Measurements from ENCODE around the gene PAMR1. TPM values are rescaled to one million over a fixed set of nuclear protein-coding genes. Genes with fewer than 3 reads are reported as not detected.
A peak's percentile ranks its signal among the peaks of the same experiment; 100 is the strongest.

PAMR1 gene
- total RNA-seq, 6 experiments from 2014 or later: 2.0 to 4.2 (median 2.8) TPM

GRCh38 chr11:35536470-35536869 lies 11.1 kb upstream of the PAMR1 start:
- intact Hi-C loops (cut with DNase I): no loop called here
- TF ChIP-seq CTCF (IDR thresholded peaks at IDR 0.05) (no peak), POLR2A (IDR thresholded peaks at IDR 0.05) (no peak)
- Histone ChIP-seq H3K9me3 (no peaks in the 10 kb centered on the region), H3K36me3 (no peaks in the 10 kb centered on the region), H3K4me1 (no peaks in the 10 kb centered on the region), H3K27me3 (no peaks in the 10 kb centered on the region), H3K27ac (no peak overlapping the region), H3K4me3 (no peak overlapping the region)
- DNase-seq: no peak
- ATAC-seq: no peak
- 63% methylated on average over 2 of the region's 7 CpGs for WGBS (ENCODE audit: insufficient coverage, low coverage, low lambda C conversion rate, missing lambda C conversion rate)

GRCh38 chr11:35531246-35531645 lies 5.8 kb upstream of the PAMR1 start:
- no peak for DNase-seq
- ATAC-seq: no peak
- intact Hi-C loops (cut with DNase I): no loop called here
- H3K36me3 ChIP-seq: no peaks in the 10 kb centered on the region
- H3K4me1 ChIP-seq: no peaks in the 10 kb centered on the region
- no peak overlapping the region for H3K4me3 ChIP-seq
- TF ChIP-seq CTCF (IDR thresholded peaks at IDR 0.05): no peak
- TF ChIP-seq POLR2A (IDR thresholded peaks at IDR 0.05): no peak
- 9% methylated on average over 1 of the region's 1 CpG for WGBS (ENCODE audit: insufficient coverage, low coverage, low lambda C conversion rate, missing lambda C conversion rate)
- H3K9me3 ChIP-seq: no peaks in the 10 kb centered on the region
- H3K27me3 ChIP-seq: no peaks in the 10 kb centered on the region
- H3K27ac ChIP-seq: no peak overlapping the region

GRCh38 chr11:35529971-35530495 lies 4.6 kb upstream of the PAMR1 start:
- ATAC-seq (no peak), DNase-seq (no peak)
- H3K9me3 ChIP-seq: no peaks in the 10 kb centered on the region
- no peak for TF ChIP-seq POLR2A (IDR thresholded peaks at IDR 0.05)
- no peak for TF ChIP-seq CTCF (IDR thresholded peaks at IDR 0.05)
- H3K27me3 ChIP-seq: no peaks in the 10 kb centered on the region
- WGBS (ENCODE audit: insufficient coverage, low coverage, low lambda C conversion rate, missing lambda C conversion rate): 44% methylated on average over 1 of the region's 2 CpGs
- no peaks in the 10 kb centered on the region for H3K36me3 ChIP-seq
- H3K4me1 ChIP-seq: no peaks in the 10 kb centered on the region
- no peak overlapping the region for H3K27ac ChIP-seq
- H3K4me3 ChIP-seq: no peak overlapping the region
- intact Hi-C loops (cut with DNase I): no loop called here

- 30% methylated on average over 6 of the region's 6 CpGs for WGBS (ENCODE audit: insufficient coverage, low coverage, low lambda C conversion rate, missing lambda C conversion rate)
- Histone ChIP-seq H3K4me1 (no peaks in the 10 kb centered on the region), H3K4me3 (no peak overlapping the region), H3K36me3 (no peaks in the 10 kb centered on the region), H3K27ac (no peak overlapping the region), H3K27me3 (no peaks in the 10 kb centered on the region), H3K9me3 (no peaks in the 10 kb centered on the region)
- DNase-seq (no peak), ATAC-seq (no peak)
- TF ChIP-seq CTCF (IDR thresholded peaks at IDR 0.05): no peak
- intact Hi-C loops (cut with DNase I): no loop called here
Observed at GRCh38 chr11:35526370-35526792, 965 bp upstream of the PAMR1 start.

GRCh38 chr11:35524780-35525179 lies 636 bp downstream of the PAMR1 start:
- DNase-seq (no peak), ATAC-seq (no peak)
- intact Hi-C loops (cut with DNase I): no loop called here
- WGBS (ENCODE audit: insufficient coverage, low coverage, low lambda C conversion rate, missing lambda C conversion rate): 26% methylated on average over 4 of the region's 4 CpGs
- no peaks in the 10 kb centered on the region for H3K27me3 ChIP-seq
- no peak overlapping the region for H3K27ac ChIP-seq
- H3K36me3 ChIP-seq: no peaks in the 10 kb centered on the region
- TF ChIP-seq CTCF (IDR thresholded peaks at IDR 0.05): no peak
- no peak for TF ChIP-seq POLR2A (IDR thresholded peaks at IDR 0.05)
- no peaks in the 10 kb centered on the region for H3K4me1 ChIP-seq
- no peaks in the 10 kb centered on the region for H3K9me3 ChIP-seq
- peak overlapping the region in 1 of 3 donors; percentile 12 for H3K4me3 ChIP-seq

Data from right lobe of liver (tissue), 6 donors.